Glomerular endothelial cell (primary cell): Measurements from ENCODE around the gene FOXP1. TPM values are rescaled to one million over a fixed set of nuclear protein-coding genes. Genes with fewer than 3 reads are reported as not detected.

ENCODE experiments used
- DNase-seq: peaks from one replicate; pipeline ENCODE4 v3.0.0-alpha.2; 2011; ENCODE audit warnings: low read depth, low spot score; ENCODE audit errors: extremely low read depth
- total RNA-seq: library from RNA; depleted of rRNA; stranded (reverse); fragments of >200 nt; gene quantifications from 2 replicates; pipeline ENCODE4 v1.2.3, GENCODE V29; 2015

FOXP1 gene
- total RNA-seq, 1 donor from 2014 or later: 54.8 TPM

DNA sequence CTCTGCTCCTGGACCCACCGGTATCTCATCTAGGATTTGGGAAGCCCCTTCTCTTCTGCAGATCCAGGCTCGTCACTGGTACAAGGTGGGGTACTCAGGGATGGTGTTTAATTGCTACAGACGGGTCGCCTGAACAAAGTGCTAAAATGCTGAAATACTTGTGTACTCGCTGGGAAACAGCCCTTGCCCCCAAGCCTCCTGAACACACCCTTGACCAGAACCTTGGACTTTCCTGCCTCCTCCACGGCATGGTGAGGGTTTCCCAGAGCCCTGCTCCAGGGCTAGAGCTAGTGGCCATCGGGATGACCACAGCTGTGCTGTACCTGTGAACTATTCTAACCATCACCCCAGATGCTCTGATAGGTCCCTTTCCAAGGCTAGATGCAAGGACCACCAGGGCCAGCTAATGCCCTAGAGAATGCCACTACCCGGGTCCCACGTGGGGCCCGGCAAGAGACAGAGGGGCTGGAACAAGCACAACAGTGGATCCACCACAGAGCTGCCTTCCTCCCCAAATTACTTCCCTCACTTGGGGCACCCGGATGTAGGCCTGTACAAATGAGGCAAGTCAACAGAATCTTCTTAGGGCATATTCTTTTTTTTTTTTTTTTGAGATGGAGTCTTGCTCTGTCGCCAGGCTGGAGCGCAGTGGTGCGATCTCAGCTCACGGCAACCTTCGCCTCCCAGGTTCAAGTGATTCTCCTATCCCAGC, 267.3 kb downstream of the FOXP1 start:
- no peak for DNase-seq

DNA sequence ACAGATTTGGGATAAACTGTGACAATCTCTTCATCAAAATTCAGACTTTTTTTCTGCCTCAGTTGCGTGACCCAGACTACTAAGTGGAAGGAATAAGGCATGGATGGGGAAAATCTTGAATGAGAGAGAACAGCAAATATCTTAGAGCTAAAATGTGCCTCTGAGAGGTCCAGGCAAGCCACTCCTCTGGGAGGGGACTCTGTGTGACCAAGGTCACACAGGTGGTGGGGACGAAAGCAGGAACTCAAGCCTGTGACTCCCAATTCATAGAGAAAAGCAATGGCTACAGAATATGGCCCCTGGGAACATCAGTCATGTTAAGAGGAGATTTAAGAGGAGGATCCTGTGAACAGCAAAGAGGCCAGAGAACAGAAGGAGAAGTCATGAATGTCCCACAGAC, 268.1 kb downstream of the FOXP1 start:
- DNase-seq: no peak

DNA sequence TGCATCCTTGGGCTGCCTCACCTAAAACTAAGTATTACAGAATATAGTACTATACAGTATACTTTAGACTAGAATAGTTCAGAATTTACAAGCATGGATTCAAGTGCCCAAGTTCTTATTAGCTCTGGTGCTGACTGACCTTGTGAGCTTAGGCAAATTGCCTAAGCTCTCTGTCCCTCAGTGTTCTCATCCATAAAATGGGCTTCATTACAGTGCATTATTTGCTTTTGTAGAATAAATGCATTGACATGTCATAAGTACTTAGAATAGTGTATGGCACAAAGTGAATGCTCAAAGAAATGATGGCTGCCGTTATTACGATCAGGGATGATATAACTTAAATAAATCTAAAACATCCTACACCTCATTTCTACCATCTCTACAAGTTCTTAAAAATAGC, 269.7 kb downstream of the FOXP1 start:
- no peak for DNase-seq

DNA sequence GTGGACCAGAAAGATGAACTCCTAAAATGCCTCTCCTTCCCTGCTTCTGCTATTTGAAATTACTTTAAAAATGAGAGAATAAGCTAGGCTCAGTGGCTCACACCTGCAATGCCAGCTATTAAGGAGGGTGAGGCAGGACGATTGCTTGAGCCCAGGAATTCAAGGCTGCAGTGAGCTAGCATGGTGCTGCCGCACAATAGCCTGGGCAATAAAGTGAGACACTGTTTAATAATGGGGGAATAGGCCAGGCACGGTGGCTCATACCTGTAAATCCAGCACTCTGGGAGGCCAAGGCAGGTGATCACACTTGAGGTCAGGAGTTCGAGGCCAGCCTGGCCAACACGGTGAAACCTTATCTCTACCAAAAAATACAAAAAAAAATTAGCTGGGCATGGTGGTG, 271.1 kb downstream of the FOXP1 start:
- no peak for DNase-seq

DNA sequence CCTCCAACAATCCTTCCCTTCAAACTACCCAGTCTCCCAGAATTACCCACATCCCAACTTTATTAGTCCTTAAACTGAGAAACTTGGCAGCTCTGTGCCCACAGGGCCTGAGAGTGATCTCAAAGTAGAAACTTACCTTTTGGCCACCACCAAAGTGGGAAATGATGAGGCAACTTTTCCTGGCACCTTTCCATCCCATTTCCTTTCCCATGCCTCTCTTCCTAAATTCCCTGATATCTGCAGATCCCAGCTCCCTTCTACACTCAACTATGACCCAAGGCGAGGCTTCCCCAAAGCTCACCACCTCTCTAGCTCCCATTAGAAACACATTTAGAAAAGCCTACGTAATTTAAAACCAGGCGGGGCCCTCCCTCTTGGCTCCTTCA, 271.9 kb downstream of the FOXP1 start:
- DNase-seq: no peak

DNA sequence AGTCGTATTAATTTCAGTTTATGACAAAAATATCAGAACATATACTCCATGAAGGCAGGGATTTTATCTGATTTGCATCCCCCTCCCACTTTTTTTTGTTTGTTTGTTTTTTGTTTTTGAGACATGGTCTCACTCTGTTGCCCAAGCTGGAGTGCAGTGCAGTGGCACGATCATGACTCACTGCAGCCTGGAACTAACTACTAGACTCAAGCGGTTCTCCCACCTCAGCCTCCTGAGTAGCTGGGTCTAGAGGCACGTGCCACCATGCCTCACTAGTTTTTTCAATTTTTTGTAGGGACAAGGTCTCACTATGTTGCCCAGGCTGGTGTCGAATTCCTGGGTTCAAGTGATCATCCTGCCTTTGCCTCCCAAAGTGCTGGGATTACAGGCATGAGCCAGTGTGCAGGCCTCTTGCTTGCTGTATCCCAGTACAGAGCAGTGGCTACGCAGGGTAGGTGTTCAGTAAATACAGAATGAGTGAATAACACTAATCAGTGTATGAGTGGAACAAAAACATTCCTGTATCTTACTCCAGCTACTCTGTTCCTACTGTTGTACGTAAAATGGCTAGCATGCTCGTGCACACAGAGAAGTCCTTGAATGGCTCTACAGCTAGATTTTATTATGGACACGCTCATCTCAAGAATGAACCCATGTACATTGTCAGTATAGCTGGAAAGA, 272.4 kb downstream of the FOXP1 start:
- DNase-seq: no peak

- DNase-seq: no peak
Observed at GRCh38 chr3:71310359-71310979, 273.1 kb downstream of the FOXP1 start.

- DNase-seq: no peak
Observed at GRCh38 chr3:71309886-71310285, 273.6 kb downstream of the FOXP1 start.

DNA sequence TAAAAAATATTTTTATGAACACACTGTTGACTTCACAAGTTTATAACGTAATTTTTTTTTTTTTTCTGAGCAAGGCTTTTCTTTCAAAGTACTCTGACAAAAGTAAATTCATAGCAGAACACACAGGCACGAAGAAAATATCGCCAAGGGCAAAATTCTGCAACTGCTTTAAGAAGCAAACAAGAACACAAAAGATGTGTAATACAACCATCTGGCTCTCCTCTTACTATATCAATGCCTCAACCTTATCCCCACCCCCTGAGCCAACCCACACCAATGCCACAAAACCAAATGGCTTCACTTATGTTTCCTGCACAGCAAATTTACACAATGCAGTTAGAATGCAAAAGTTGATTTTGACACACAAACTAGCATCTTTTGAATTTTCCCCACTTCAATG, 274.2 kb downstream of the FOXP1 start:
- no peak for DNase-seq

GRCh38 chr3:71308836-71309235, 274.7 kb downstream of the FOXP1 start:
- DNase-seq: no peak

- no peak for DNase-seq
Observed at GRCh38 chr3:71307991-71308697, 275.4 kb downstream of the FOXP1 start.

DNA sequence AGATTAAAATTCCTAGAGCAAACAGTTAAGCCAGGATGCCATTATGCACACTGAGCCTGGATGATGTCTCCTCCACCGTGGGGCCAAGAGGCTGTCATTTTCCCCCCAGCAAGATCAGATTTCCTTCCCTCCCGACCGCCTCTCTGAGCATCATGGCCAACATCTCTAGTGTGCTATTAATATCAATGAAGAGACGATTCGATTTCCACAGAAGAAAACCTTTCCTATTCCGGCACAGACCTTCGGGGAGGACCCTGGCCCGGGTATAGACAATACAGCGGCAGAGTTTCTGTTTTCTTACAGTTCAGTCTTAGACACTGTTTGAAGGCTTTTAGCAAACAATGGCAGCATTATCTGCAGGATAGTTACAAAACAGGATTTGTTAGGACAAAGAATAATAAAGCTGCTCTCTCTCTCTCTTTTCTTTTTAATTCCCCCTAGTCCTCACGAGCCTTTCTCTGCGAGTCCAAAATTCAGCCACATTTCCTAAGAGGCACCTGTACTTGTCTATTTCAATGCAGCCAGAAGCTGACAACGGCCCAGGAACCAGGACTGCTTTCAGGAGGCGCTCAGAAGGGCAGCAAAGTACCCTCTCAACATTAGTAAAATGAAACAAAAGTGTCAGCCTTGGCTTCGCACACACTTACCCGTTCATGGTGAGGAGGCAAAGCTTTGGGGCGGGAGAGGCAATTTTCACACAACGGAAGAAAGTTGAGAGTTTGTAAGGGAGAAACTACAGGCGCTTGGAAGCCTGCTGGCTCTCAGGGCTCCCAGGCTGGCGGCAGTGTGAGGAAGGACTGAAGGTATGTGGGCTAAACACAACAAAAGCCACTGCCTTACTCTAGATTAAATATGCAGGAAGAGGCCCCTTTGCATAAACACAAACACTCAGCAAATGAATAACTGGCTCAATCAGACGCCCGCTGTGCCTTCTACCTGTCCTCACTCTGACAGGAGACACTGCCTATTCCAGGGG, 278.0 kb downstream of the FOXP1 start:
- DNase-seq: no peak

DNA sequence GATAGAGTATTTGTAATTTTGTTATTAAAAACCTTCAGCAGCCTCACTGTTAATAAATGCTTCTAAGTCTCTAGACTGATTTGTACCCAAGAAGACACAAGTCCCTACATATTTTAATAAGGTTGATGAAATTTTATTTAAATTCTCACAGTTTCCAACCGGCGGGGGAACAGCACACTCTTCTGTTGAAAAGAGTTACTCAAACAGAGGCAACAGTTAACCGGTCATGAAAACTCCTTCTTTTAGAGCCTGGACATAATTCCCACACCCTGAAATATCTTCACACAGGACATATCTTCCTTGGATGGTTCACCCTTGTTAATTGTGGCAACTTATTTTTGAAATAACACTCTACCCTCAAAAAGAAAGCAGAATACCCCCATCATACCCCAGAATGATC, 278.8 kb downstream of the FOXP1 start:
- DNase-seq: no peak

DNA sequence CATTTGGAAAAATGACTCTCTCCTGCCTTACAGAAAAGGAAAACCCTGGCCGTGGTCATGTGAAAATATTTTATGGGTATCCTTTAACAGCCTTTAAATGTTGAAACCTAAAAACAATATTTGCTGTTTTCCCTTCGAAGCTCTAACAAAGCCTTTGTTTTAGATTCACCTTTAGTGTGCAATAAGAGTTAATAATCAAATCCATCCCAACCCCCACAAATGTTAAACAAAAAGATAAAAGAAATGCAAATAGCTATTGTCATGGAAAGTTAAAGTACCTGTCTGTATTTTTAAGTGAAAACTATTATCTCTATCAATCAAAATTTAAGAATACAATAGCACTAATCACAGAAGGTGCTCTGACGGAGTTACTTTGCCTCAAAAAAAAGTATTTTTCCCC, 279.3 kb downstream of the FOXP1 start:
- DNase-seq: no peak

DNA sequence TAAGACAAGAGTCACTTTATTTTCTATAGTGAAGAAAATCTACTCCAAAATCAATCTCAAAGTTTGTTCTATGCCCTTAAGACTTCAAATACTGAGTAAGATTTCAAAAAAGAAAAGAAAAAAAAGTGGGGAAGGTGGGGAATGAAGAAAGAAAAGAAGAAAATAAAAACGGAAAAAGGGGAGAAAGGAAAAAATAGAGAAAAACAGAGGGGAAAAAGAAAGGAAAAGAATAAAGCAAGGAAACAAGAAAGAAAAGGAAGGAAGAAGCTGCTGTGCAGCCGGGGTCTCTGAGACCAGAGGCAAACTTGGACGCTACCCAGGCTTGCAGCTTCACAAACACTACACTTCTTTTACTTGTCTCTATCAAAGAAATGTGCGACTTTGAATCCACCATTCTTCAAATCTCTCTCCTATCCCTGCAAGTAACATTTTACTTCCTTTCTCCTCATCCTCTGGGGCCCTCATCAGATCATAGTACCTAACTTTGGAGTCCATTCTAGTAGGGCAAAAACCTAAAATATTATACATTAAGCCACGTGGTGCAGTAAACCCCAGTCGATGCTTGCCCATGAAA, 279.8 kb downstream of the FOXP1 start:
- no peak for DNase-seq

DNA sequence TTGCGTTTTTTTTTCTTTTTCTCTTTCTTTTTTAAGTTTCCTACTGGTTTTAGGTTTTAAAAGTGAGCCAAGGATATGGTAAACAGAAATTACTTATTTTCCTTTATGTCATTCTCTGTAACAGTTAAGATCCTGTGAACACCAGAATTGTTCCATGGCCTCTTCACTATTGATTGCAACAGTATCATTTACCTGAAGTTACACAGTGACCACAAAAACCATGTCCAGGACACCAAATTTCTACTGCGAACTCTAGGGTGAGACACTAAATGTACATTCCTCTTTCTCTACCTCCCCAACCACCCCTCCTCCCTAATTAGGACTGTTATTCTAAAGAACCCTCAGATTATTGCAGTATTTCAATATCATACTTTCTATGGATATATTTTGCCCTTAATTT, 280.9 kb downstream of the FOXP1 start:
- DNase-seq: no peak

GRCh38 chr3:71300951-71301393, 282.6 kb downstream of the FOXP1 start:
- no peak for DNase-seq

DNA sequence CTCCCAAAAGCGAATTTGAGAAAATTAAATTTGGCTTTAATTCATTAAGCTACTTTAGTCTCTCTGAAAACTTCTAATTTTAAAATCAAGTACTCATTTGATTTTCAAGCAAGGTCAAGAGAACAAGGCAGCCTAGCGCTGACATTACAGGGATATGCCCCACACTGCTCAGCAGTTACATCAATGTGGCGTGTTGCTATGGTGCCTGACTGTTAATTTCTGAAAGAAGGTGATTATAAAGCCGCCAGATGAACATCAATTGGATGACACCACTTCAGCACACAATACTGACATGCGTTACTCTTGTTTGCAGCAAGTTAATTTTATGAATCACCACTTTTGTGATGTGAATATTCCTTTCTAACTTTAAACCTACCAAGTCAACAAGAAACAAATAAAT, 284.4 kb downstream of the FOXP1 start:
- no peak for DNase-seq

DNA sequence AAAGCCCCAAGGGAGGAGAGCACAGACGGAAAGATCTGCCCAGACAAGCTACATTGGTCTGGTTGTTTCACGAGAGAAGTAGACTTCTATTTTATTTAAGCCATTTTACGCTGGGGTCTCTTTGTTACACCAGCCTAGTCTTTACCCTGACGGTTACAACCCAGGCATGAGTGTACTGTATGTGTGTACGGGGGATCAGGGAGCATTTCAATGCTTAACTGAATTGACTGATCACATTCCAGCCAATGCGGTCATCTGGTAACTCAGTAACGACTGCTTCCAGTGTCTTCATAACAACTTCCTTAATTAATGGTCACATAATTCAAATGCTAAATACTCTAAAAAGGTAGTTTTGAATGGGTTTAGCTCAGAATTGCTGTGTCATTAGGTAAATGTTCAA, 288.6 kb downstream of the FOXP1 start:
- no peak for DNase-seq

DNA sequence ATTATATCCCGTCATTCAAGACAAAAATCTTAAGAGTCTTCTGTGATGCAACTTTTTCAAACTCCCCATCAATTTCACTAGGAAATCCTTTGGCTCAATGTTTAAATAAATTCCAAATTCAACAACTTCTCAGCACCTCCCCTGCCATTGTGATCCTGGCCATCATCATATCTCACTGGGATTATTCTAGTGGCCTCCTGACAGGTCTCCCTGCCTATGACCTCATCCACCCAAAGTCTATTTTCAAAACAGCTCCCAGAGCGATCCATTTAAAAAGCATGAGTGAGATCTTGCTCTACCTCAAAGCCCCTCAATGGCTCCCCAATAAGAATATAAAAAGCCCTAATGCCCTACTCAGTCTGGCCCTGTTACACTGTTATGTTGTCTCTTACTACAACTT, 293.2 kb downstream of the FOXP1 start:
- DNase-seq: no peak
